Panc1 (cell line): ENCODE measurements around the gene CXCL17.

Source experiments
- POLR2AphosphoS5 ChIP-seq: IDR thresholded peaks from 2 replicates; pipeline ENCODE4 v1.6.1; 2012; ENCODE audit warnings: mild to moderate bottlenecking, low read depth, low read length, moderate library complexity
- TF ChIP-seq, protein P1 (sequence below): fragments of 450-650 bp; IDR thresholded peaks from 2 replicates; pipeline ENCODE4 v1.5.1; 2017; ENCODE audit warnings: mild to moderate bottlenecking
- TF ChIP-seq, protein P2 (sequence below), 2 experiments: IDR thresholded peaks; 2 replicates each; pipeline ENCODE4 v1.6.1; 2011 to 2012; ENCODE audit warnings: low read depth in 2 of 2, control low read depth in 1 of 2, low read length in 1 of 2, mild to moderate bottlenecking in 1 of 2, moderate library complexity in 1 of 2; ENCODE audit not compliant: insufficient read depth in 1 of 2

GRCh38 chr19:42436006-42436405 lies 6.7 kb downstream of the CXCL17 start:
- TF ChIP-seq, protein P1, sequence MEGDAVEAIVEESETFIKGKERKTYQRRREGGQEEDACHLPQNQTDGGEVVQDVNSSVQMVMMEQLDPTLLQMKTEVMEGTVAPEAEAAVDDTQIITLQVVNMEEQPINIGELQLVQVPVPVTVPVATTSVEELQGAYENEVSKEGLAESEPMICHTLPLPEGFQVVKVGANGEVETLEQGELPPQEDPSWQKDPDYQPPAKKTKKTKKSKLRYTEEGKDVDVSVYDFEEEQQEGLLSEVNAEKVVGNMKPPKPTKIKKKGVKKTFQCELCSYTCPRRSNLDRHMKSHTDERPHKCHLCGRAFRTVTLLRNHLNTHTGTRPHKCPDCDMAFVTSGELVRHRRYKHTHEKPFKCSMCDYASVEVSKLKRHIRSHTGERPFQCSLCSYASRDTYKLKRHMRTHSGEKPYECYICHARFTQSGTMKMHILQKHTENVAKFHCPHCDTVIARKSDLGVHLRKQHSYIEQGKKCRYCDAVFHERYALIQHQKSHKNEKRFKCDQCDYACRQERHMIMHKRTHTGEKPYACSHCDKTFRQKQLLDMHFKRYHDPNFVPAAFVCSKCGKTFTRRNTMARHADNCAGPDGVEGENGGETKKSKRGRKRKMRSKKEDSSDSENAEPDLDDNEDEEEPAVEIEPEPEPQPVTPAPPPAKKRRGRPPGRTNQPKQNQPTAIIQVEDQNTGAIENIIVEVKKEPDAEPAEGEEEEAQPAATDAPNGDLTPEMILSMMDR = no peak
- TF ChIP-seq, protein P2, sequence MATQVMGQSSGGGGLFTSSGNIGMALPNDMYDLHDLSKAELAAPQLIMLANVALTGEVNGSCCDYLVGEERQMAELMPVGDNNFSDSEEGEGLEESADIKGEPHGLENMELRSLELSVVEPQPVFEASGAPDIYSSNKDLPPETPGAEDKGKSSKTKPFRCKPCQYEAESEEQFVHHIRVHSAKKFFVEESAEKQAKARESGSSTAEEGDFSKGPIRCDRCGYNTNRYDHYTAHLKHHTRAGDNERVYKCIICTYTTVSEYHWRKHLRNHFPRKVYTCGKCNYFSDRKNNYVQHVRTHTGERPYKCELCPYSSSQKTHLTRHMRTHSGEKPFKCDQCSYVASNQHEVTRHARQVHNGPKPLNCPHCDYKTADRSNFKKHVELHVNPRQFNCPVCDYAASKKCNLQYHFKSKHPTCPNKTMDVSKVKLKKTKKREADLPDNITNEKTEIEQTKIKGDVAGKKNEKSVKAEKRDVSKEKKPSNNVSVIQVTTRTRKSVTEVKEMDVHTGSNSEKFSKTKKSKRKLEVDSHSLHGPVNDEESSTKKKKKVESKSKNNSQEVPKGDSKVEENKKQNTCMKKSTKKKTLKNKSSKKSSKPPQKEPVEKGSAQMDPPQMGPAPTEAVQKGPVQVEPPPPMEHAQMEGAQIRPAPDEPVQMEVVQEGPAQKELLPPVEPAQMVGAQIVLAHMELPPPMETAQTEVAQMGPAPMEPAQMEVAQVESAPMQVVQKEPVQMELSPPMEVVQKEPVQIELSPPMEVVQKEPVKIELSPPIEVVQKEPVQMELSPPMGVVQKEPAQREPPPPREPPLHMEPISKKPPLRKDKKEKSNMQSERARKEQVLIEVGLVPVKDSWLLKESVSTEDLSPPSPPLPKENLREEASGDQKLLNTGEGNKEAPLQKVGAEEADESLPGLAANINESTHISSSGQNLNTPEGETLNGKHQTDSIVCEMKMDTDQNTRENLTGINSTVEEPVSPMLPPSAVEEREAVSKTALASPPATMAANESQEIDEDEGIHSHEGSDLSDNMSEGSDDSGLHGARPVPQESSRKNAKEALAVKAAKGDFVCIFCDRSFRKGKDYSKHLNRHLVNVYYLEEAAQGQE (IDR thresholded peaks at IDR 0.05; ENCODE audit: insufficient read depth in 1 of 2, low read depth in 2 of 2, low read length in 1 of 2) = no peak
- no peak for TF ChIP-seq POLR2AphosphoS5
